OCI-M2 (cell line): ENCODE measurements around the gene GARIN5B.
A peak's percentile ranks its signal among the peaks of the same experiment; 100 is the strongest.

Source experiments
- DNase-seq: peaks from one replicate; lab custom pipeline; 2025; ENCODE audit not compliant: unreplicated experiment; lab: John Stamatoyannopoulos, UW

Gene GARIN5B

GRCh38 chr19:55325172-55325571 lies 37.9 kb downstream of the GARIN5B start, which contains the start of gene TMEM150B:
Gene TMEM150B (minus strand): TSS chr19:55325341. CDS start chr19:55321036, 4,305 bp downstream.
- no peak for DNase-seq

- no peak for DNase-seq
Measured at GRCh38 chr19:55324662-55325061, 38.4 kb downstream of the GARIN5B start.

GRCh38 chr19:55322204-55322885 lies 40.7 kb downstream of the GARIN5B start:
- no peak for DNase-seq

- no peak for DNase-seq
Measured at GRCh38 chr19:55321466-55322137, 41.5 kb downstream of the GARIN5B start.

- DNase-seq = no peak
Measured at GRCh38 chr19:55320844-55321419, 42.1 kb downstream of the GARIN5B start.

- DNase-seq = no peak
Measured at GRCh38 chr19:55319785-55320184, 43.3 kb downstream of the GARIN5B start.

GRCh38 chr19:55316646-55317045 lies 46.4 kb downstream of the GARIN5B start:
- no peak for DNase-seq

- no peak for DNase-seq
Measured at GRCh38 chr19:55315956-55316525, 47.0 kb downstream of the GARIN5B start.

- no peak for DNase-seq
Measured at GRCh38 chr19:55314396-55314795, 48.7 kb downstream of the GARIN5B start.

- DNase-seq = no peak
Measured at GRCh38 chr19:55312621-55313512, 50.2 kb downstream of the GARIN5B start.

- DNase-seq = no peak
Measured at GRCh38 chr19:55311797-55312196, 51.3 kb downstream of the GARIN5B start.

- no peak for DNase-seq
Measured at GRCh38 chr19:55311397-55311796, 51.7 kb downstream of the GARIN5B start.

- no peak for DNase-seq
Measured at GRCh38 chr19:55310498-55310897, 52.6 kb downstream of the GARIN5B start.

GRCh38 chr19:55309448-55309847 lies 53.6 kb downstream of the GARIN5B start:
- DNase-seq = no peak

GRCh38 chr19:55308281-55308680 lies 54.8 kb downstream of the GARIN5B start:
- no peak for DNase-seq

GRCh38 chr19:55306712-55307111 lies 56.3 kb downstream of the GARIN5B start:
- no peak for DNase-seq

- no peak for DNase-seq
Measured at GRCh38 chr19:55305983-55306562, 57.0 kb downstream of the GARIN5B start.

- DNase-seq = peak; percentile 10
Measured at GRCh38 chr19:55305491-55305890, 57.6 kb downstream of the GARIN5B start.

GRCh38 chr19:55304980-55305379 lies 58.1 kb downstream of the GARIN5B start:
- no peak for DNase-seq
